ENCODE results near the gene MS4A12.
"Not testable (repeated sequence)": the region's sequence is repeated elsewhere in the genome, so short reads cannot be mapped to it uniquely, and the experiment has no call there.

The MS4A12 gene

GRCh38 chr11:60512651-60513225 lies 20.2 kb downstream of the MS4A12 start:
- DNase-seq (ENCODE audit: low read depth in 2 of 2) = no peak

DNA sequence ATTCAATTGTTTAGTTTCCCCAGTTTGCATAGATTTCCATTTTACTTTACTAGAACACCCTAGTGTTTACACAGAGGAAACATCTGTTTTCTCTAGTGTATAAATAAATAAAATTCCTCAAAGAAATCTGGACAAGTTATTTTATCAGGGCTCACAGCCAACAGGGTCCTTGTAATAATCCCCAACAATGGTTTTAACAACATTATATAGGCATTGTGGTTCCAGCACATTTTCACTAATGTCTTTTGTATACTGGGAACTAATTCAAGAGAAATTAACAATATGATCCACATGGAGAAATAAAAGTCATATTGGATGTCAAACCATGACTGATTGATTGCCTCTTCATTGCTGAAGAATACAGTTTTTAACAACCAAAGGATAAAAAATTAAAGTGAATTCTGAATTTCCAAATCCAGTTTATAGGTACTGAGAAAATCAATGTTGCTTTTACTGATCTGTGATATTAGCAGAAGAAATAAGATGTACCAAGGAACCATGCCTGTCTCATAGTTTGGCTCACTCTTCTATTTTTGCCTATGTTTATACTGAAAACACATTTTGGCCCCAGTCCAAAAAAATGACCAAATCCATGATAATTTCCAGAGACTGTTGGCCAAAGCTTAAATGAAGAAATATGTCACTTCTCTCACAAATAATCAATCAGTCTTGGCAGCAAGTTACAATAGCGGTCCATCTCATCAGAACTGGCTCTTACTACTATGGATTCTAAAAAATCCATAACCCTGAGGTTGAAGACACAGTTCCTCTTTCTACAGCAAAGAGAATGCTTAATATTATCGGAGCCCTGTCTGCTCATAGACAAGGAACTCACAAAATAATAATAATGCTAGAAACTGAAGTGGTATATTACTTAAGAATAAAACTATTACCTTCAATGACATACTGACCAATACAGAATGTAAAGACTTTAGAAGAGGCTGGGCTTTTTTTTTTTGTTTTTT lies 21.2 kb downstream of the MS4A12 start:
- DNase-seq (ENCODE audit: low read depth in 2 of 2) = no peak

GRCh38 chr11:60515144-60515855 lies 22.7 kb downstream of the MS4A12 start, which contains the start of gene MS4A13:
Gene MS4A13 (plus strand): TSS chr11:60515392. CDS start chr11:60518084, 2,692 bp downstream.
- DNase-seq (ENCODE audit: low read depth in 2 of 2) = no peak

DNA sequence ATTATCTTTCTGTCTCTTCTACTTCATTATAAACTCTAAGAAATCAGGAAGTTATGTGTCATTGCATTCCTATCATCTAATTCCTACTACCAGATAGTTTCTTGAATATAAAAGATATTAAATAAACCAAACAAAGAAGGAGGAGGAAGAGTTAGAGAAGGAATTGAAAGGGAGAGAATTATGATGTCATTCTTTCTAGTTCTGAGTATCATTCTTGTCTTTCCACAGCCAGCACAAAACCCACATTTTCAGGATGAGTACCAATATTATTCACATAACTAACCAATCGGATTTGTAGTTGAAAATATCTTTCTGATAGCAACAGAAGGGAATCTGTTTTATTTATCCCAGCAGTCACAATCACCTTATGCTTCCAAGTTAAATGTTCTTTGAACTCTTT lies 35.9 kb downstream of the MS4A12 start:
- DNase-seq (ENCODE audit: low read depth in 2 of 2) = no peak

DNA sequence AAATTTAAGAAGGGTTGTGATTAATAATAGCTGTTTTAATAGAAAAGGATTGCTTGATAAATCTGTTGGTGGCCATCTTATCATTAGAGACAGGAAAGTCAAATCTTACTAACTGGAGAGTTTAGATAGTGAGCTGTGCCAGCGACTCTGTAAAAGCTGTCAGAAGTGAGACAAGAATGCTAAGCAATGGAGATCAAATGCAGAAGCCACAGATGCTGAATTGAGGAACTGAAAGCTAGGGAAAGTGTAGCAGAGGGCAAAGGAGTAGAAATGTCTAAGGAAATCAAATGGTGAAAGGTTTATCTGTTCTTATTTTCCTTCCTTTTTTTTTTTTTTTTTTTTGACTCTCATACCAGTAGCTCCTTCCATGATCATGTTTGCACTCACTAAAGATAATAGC lies 36.4 kb downstream of the MS4A12 start:
- no peak for DNase-seq (ENCODE audit: low read depth in 2 of 2)

DNA sequence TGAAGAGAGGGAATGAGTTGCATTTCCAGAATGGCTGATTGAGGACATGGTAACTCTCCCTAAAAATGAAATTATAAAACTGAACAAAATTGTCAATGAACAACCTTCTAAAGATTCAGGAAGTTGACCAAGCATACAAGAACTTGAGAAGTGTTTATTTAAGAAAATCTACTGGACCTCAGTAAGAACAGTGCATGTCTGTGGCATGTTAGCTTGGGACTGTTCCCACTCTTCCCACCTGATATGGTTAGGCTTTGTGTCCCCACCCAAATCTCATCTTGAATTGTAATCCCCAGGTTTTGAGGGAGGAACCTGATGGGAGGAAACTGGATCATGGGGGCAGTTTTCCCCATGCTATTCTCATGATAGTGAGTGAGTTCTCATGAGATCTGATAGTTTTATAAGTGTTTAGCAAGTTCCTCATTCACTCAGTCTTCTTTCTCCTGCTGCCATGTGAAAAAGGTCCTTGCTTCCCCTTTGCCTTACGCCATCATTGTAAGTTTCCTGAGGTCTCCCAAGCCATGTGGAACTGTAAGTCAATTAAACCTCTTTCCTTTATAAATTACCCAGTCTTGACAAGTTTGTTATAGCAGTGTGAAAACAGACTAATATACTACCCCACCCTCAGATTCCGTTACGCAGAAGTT lies 38.0 kb downstream of the MS4A12 start:
- no peak for DNase-seq (ENCODE audit: low read depth in 2 of 2)

GRCh38 chr11:60532383-60532782 lies 39.8 kb downstream of the MS4A12 start:
- DNase-seq (ENCODE audit: low read depth in 2 of 2) = not testable (repeated sequence)

DNA sequence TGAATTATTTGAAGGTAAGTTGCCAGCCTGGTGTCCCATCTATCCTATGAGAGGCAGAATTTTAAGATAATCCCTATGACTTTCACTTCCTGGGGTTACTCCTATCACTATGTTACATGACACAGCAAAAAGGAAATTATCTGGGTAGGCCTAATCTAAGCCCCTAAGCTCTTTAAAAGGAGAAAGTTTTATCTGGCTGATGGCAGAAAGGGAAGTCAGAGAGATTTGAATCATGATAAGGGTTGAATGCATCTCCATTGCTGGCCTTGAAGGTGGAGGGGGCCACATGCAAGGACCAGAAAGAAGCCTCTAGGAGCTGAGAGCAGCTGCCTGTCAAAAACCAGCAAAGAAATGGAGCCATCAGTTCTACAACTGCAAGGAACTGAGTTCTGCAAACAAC lies 46.0 kb downstream of the MS4A12 start:
- not testable (repeated sequence) for DNase-seq (ENCODE audit: low read depth in 2 of 2)

DNA sequence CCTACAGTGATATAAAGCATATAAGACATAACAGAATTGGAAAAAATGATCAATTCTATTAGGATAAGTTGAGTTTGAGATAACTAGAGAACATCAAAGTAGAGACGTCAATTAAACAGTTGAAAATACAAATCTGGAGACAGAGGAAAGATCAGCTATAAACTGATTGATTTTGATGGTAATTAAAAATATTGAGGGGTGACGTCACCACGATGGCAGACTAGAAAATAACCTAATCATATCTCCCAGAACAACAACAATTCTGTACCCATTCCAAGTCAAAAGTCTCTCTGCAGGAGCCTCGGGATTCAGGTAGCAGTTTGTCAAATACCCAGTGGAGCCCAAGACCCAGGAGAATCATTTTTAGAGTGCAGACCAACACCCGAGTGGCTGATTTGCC lies 51.5 kb downstream of the MS4A12 start:
- DNase-seq (ENCODE audit: low read depth in 2 of 2) = no peak

All from activated CD4-positive, alpha-beta T cell treated with anti-CD3 and anti-CD28 coated beads for 24 hours (primary cell).